Measurements from ENCODE around the gene GPR157. TPM values are rescaled to one million over a fixed set of nuclear protein-coding genes. Genes with fewer than 3 reads are reported as not detected.
A peak's percentile ranks its signal among the peaks of the same experiment; 100 is the strongest.

The GPR157 gene
- total RNA-seq, 1 donor from 2014 or later, result 44.0 TPM

DNA sequence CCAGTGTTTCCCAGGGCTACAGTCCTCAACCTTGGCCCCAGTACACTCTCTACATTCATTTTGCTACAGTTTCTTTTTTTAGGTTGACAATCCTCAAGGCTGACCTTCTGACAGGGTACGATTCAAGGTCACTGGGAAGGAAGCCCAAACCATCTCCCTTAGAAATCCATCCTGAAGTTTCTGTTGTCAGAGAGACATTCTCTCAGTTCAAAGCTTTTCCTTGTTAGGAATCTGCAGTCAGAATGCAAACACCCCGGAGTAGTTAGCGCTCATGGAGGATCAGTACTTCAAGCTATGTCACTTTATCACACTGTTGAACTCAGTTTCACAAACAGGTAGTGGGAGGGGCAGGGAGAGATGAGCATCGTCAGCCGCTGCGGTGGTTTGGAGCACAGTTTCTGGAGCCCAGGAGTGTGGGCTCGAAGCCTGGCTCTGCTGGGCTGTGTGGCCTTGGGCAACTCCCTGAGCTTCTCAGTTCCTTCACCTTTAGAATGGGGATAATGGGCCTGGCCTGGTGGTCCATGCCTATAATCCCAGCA is 63.6 kb downstream of the GPR157 start:
- H3K27me3 ChIP-seq (ENCODE audit: control insufficient read depth, insufficient read depth, low read length), result no peaks in the 10 kb centered on the region
- FAIRE-seq, result no peak

DNA sequence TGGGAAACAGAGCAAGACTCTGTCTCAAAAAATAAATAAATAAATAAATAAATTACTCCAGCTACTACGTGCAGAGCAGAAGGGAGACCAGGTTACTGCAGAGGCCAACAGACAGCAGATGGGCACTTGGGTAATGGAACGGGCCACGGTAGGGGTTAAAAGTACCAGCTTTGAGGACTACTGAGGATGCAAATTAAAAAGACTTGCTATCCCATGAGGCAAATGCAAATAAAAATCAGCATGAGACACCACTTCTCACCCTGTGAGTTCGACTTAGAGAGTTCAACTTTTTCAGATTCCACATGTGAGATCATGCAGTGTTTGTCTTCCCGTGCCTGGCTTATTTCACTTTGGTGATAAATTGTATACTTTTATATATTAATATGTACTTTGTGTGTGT is 66.1 kb downstream of the GPR157 start:
- H3K36me3 ChIP-seq (ENCODE audit: control insufficient read depth, insufficient read depth, low read length), result no peaks in the 10 kb centered on the region
- H3K27me3 ChIP-seq (ENCODE audit: control insufficient read depth, insufficient read depth, low read length), result no peaks in the 10 kb centered on the region
- DNase-seq (ENCODE audit: low read depth) (no peak), FAIRE-seq (no peak)
- TF ChIP-seq, protein P1, sequence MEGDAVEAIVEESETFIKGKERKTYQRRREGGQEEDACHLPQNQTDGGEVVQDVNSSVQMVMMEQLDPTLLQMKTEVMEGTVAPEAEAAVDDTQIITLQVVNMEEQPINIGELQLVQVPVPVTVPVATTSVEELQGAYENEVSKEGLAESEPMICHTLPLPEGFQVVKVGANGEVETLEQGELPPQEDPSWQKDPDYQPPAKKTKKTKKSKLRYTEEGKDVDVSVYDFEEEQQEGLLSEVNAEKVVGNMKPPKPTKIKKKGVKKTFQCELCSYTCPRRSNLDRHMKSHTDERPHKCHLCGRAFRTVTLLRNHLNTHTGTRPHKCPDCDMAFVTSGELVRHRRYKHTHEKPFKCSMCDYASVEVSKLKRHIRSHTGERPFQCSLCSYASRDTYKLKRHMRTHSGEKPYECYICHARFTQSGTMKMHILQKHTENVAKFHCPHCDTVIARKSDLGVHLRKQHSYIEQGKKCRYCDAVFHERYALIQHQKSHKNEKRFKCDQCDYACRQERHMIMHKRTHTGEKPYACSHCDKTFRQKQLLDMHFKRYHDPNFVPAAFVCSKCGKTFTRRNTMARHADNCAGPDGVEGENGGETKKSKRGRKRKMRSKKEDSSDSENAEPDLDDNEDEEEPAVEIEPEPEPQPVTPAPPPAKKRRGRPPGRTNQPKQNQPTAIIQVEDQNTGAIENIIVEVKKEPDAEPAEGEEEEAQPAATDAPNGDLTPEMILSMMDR (IDR thresholded peaks at IDR 0.05; ENCODE audit: insufficient read depth, low read length, severe bottlenecking), result no peak
- no peak overlapping the region for H3K4me3 ChIP-seq (ENCODE audit: low read depth, low read length)

More for the DNA sequence above, 63.6 kb downstream of the GPR157 start:
- no peak for DNase-seq (ENCODE audit: low read depth)
- H3K4me3 ChIP-seq (ENCODE audit: low read depth, low read length), result no peak overlapping the region
- no peaks in the 10 kb centered on the region for H3K36me3 ChIP-seq (ENCODE audit: control insufficient read depth, insufficient read depth, low read length)
- TF ChIP-seq, protein P1 (IDR thresholded peaks at IDR 0.05; ENCODE audit: insufficient read depth, low read length, severe bottlenecking), result no peak

DNA sequence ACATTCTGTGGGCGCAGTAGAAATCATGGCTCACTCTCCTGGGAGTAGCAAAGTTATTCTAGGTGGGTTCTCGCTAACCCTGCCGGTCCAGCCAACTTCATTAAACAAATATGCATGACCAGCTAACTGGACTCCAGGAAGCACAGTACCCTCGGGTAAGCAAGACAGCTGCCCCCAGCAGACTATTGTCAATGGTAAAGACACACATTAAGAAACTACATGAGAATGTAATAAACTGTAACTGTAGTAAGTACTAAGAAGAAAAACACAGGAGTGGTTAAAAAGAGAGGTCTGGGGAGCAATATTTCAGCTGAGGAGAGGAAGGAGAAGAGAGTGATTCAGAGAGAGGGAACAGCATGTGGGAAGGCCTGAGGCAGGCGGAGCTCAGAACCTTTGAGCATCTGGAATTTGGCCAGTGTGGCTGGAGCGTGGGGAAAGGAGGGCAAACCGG is 66.9 kb downstream of the GPR157 start:
- no peaks in the 10 kb centered on the region for H3K27me3 ChIP-seq (ENCODE audit: control insufficient read depth, insufficient read depth, low read length)
- H3K4me3 ChIP-seq (ENCODE audit: low read depth, low read length), result no peak overlapping the region
- no peak for FAIRE-seq
- H3K36me3 ChIP-seq (ENCODE audit: control insufficient read depth, insufficient read depth, low read length), result no peaks in the 10 kb centered on the region
- TF ChIP-seq, protein P1 (IDR thresholded peaks at IDR 0.05; ENCODE audit: insufficient read depth, low read length, severe bottlenecking), result no peak
- no peak for DNase-seq (ENCODE audit: low read depth)

DNA sequence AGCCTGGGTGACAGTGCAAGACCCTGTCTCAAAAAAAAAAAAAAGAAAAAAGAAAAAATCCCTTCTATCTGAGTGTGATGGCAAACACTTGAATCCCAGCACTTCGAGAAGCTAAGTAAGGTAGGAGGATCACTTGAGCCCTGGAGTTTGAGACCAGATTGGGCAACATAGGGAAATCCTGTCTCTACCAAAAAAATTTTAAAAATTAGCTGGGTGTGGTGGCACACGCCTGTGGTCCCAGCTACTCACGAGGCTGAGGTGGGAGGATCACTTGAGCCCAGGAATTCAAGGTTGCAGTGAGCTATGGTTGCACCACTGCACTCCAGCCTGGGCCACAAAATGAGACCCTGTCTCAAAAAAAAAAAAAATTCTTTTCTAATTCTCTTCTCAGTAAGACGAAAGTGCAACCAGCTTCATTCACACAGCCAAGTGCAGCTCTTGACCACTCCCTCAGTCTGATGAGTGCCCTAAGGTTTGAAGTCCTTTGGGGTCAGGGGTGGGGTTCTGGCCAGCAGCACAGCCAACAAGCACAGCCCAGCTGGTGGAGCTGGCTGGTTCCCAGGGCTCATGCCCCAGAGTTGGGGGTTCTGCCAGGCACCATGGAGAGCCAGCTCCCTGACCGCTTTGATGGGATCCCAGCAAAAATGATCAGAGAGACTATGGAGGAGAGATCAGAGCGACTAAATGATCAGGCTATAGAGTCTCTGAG is 67.5 kb downstream of the GPR157 start:
- TF ChIP-seq, protein P1 (IDR thresholded peaks at IDR 0.05; ENCODE audit: insufficient read depth, low read length, severe bottlenecking), result no peak
- Histone ChIP-seq H3K27me3 (ENCODE audit: control insufficient read depth, insufficient read depth, low read length) (no peaks in the 10 kb centered on the region), H3K4me3 (ENCODE audit: low read depth, low read length) (no peak overlapping the region), H3K36me3 (ENCODE audit: control insufficient read depth, insufficient read depth, low read length) (no peaks in the 10 kb centered on the region)
- FAIRE-seq, result no peak
- DNase-seq (ENCODE audit: low read depth), result no peak

DNA sequence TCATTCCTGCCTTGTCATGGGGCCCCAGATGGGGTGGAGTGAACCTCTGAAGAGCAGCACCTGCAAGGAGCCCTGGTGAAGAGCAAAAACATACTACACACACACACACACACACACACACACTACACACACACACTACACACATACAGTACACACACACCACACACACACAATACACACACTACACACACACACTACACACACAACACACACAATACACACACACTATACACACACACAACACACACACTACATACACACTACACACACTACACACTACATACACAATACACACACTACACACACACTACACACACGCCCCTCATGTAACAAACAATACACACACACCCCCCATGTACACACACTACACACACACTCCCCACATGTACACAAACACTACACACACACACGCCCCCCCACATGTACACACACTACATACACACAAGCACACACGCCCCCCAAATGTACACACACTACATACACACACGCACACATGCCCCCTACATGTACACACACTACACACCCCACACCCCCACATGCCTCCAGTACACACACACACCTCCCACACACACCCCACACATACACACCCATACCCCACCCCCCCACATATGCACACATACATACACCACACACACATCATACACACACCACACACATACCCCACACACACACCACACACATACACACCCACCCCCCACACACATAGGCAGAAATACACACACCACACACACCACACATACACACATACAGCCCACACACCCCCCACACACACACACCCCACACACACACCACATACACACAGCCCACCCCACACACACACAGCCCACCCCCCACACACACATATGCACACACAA is 68.8 kb downstream of the GPR157 start:
- H3K36me3 ChIP-seq (ENCODE audit: control insufficient read depth, insufficient read depth, low read length), result no peaks in the 10 kb centered on the region
- peak; percentile 98 for FAIRE-seq

More for the DNA sequence above, 68.8 kb downstream of the GPR157 start:
- DNase-seq (ENCODE audit: low read depth), result no peak
- Histone ChIP-seq H3K27me3 (ENCODE audit: control insufficient read depth, insufficient read depth, low read length) (no peaks in the 10 kb centered on the region), H3K4me3 (ENCODE audit: low read depth, low read length) (no peak overlapping the region)
- TF ChIP-seq, protein P1 (IDR thresholded peaks at IDR 0.05; ENCODE audit: insufficient read depth, low read length, severe bottlenecking), result no peak
